HepG2 (cell line): ENCODE results near the gene PCAT7. TPM values are rescaled to one million over a fixed set of nuclear protein-coding genes. Genes with fewer than 3 reads are reported as not detected.
A peak's percentile ranks its signal among the peaks of the same experiment; 100 is the strongest.
"Not testable (repeated sequence)": the region's sequence is repeated elsewhere in the genome, so short reads cannot be mapped to it uniquely, and the experiment has no call there.

Experiments used
- ATAC-seq: fragments of 200-7000 bp; cut with Tn5 transposase; 3 replicates; pipeline ENCODE4 v1.9.1; 2020; ENCODE audit warnings: mild to moderate bottlenecking, moderate library complexity
- BruUV-seq: library from RNA; stranded (reverse); fragments of 400-500 nt; replicated peaks from 2 replicates; lab custom pipeline; 2021; lab: Mats Ljungman, UMichigan
- CTCF ChIA-PET: fragments of 300-600 bp; formaldehyde crosslinking; extraction: SDS; loops from one replicate; lab custom pipeline; 2021; ENCODE audit warnings: low total read pairs, inconsistent platforms, low intra/inter-chr PET ratio; lab: Yijun Ruan, JAX
- POLR2A ChIA-PET: fragments of 350-600 bp; sonication (Branson Sonifier 250); formaldehyde crosslinking; loops from one replicate; lab custom pipeline; 2020; ENCODE audit warnings: antibody characterized with exemption, inconsistent platforms; lab: Yijun Ruan, JAX
- DNase-seq: peaks from one replicate; pipeline ENCODE4 v3.0.0-alpha.2; 2015; ENCODE audit warnings: low spot score
- FAIRE-seq: peaks from 3 replicates; lab custom pipeline; 2011; peaks lifted over from hg19 to GRCh38; lab: Jason Lieb, UNC
- H2AFZ ChIP-seq: one replicate; pipeline ENCODE4 v1.6.1; 2011; ENCODE audit warnings: low read length, inconsistent platforms
- H3K27ac ChIP-seq: fragments of 300-600 bp; 3 replicates; pipeline ENCODE4 v1.8.0; 2011; ENCODE audit warnings: mixed run types, mild to moderate bottlenecking, mixed read lengths, low read length, inconsistent platforms; ENCODE audit not compliant: insufficient read depth; ENCODE audit errors: extremely low read length
- H3K27me3 ChIP-seq, 2 experiments: fragments of 200-600 bp in 1 of 2; 2 replicates in 1 of 2; 3 replicates in 1 of 2; pipeline versions ENCODE4 v1.6.0 to v1.8.0; 2011; ENCODE audit warnings: low read length in 2 of 2, mild to moderate bottlenecking in 2 of 2, moderate library complexity in 2 of 2, inconsistent platforms in 1 of 2; ENCODE audit not compliant: insufficient read depth in 2 of 2, control insufficient read depth in 1 of 2
- H3K36me3 ChIP-seq, 2 experiments: fragments of 200-600 bp in 1 of 2; replicated peaks in 1 of 2; 2 replicates in 1 of 2; 3 replicates in 1 of 2; pipeline versions ENCODE4 v1.5.1 to v1.8.0; 2011; ENCODE audit warnings: low read length in 2 of 2, inconsistent platforms in 1 of 2; ENCODE audit not compliant: insufficient read depth in 2 of 2, control insufficient read depth in 1 of 2
- H3K4me1 ChIP-seq: 2 replicates; pipeline ENCODE4 v1.5.1; 2012; ENCODE audit warnings: low read length, inconsistent platforms; ENCODE audit not compliant: insufficient read depth
- H3K4me2 ChIP-seq: 2 replicates; pipeline ENCODE4 v1.6.0; 2011; ENCODE audit warnings: low read depth, low read length, inconsistent platforms
- H3K4me3 ChIP-seq, 3 experiments: fragments of 200-600 bp in 1 of 3; sonication (generic), shearing (Covaris generic) in 1 of 3; replicated peaks in 1 of 3; 2 replicates each; pipeline ENCODE4 v1.5.1; 2011 to 2016; ENCODE audit warnings: low read length in 3 of 3, inconsistent platforms in 2 of 3, low read depth in 2 of 3, mild to moderate bottlenecking in 2 of 3, control low read depth in 1 of 3, mixed read lengths in 1 of 3; ENCODE audit not compliant: insufficient read depth in 1 of 3
- H3K79me2 ChIP-seq: one replicate; pipeline ENCODE4 v1.6.1; 2011; ENCODE audit warnings: low read length, inconsistent platforms; ENCODE audit not compliant: insufficient read depth
- H3K9ac ChIP-seq: 2 replicates; pipeline ENCODE4 v1.6.0; 2011; ENCODE audit warnings: mild to moderate bottlenecking, low read depth, low read length, inconsistent platforms; ENCODE audit not compliant: insufficient read depth
- H3K9me3 ChIP-seq: 2 replicates; pipeline ENCODE4 v1.5.1; 2012; ENCODE audit warnings: mild to moderate bottlenecking, low read length
- H4K20me1 ChIP-seq: 2 replicates; pipeline ENCODE4 v1.6.0; 2011; ENCODE audit warnings: inconsistent platforms, mild to moderate bottlenecking, low read length, moderate library complexity; ENCODE audit not compliant: insufficient read depth
- BCL6 ChIP-seq: IDR thresholded peaks from 2 replicates; pipeline ENCODE4 v1.6.1; 2016; ENCODE audit warnings: missing genetic modification reagents, missing compliant biosample characterization
- ELF4 ChIP-seq: sonication (generic); formaldehyde crosslinking; IDR thresholded peaks from 2 replicates; pipeline ENCODE4 v1.5.0; 2020; ENCODE audit warnings: missing genetic modification reagents, mild to moderate bottlenecking, moderate library complexity, borderline replicate concordance
- MTA1 ChIP-seq: sonication (generic); formaldehyde crosslinking; IDR thresholded peaks from 2 replicates; pipeline ENCODE4 v1.4.0; 2020; ENCODE audit warnings: missing genetic modification reagents, mild to moderate bottlenecking, borderline replicate concordance
- ZNF749 ChIP-seq: sonication (generic); formaldehyde crosslinking; IDR thresholded peaks from 2 replicates; pipeline ENCODE4 v1.8.0; 2022; ENCODE audit warnings: mild to moderate bottlenecking, missing genetic modification reagents, moderate library complexity, borderline replicate concordance
- ZSCAN12 ChIP-seq: sonication (generic); formaldehyde crosslinking; IDR thresholded peaks from 2 replicates; pipeline ENCODE4 v1.9.0; 2021; ENCODE audit warnings: mild to moderate bottlenecking, missing genetic modification reagents
- WGBS: methylation state at CpG from one replicate; pipeline ENCODE4 v1.1.6; 2017; ENCODE audit warnings: low lambda C conversion rate; 5-methylcytosine and 5-hydroxymethylcytosine counted together
- in situ Hi-C: cut with HindIII; loops from 2 replicates; pipeline ENCODE4 v1.10.0; 2017; ENCODE audit warnings: low pct_unique_long_range_greater_than_20kb; ENCODE audit not compliant: extremely low pct_ligation_motif_present
- intact Hi-C: fragments of 100-400 bp; cut with micrococcal nuclease; formaldehyde crosslinking; loops from one replicate; pipeline ENCODE4 v1.10.0; 2022; ENCODE audit not compliant: unreplicated experiment
- polyA plus RNA-seq, 8 experiments: library from polyadenylated mRNA; depleted of rRNA in 3 of 8; stranded (reverse) in 7 of 8; unstranded in 1 of 8; fragments of >200 nt; fragmentation: Illumina TruSeq in 4 of 8; extraction: Trizol in 4 of 8; gene quantifications; 2 replicates each; pipeline versions ENCODE4 v1.2.1 to v1.2.3, GENCODE V29; 2011 to 2016; ENCODE audit warnings: low read depth in 4 of 8, missing spikeins in 1 of 8, mixed read lengths in 1 of 8; ENCODE audit not compliant: insufficient read depth in 1 of 8
- total RNA-seq, 5 experiments: library from RNA; depleted of rRNA; stranded (reverse); fragments of >200 nt; fragmentation: Illumina TruSeq; extraction: Trizol; gene quantifications; 2 replicates each; pipeline ENCODE4 v1.2.3, GENCODE V29; 2016; ENCODE audit warnings: low read depth in 1 of 5

The PCAT7 gene
- total and polyA plus RNA-seq, 2 of the 13 experiments (the other 11 are each of a cell fraction or from before 2014, with no cell fraction given): 2.3 to 3.9 TPM

DNA sequence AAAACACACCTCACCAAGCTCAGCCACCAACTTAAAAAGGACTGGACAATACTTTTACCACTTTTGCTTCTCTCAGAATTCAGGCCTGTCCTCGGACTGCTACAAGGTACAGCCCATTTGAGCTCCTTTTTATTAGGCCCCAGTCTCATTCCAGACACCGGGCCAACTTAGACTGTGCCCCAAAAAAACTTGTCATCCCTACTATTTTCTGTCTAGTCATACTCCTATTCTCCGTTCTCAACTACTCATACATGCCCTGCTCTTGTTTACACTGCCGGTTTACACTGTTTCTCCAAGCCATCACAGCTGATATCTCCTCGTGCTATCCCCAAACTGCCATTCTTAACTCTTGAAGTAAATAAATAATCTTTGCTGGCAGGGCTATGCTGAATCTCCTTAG is 10.5 kb upstream of the PCAT7 start:
- H3K4me1 ChIP-seq, H3K9ac ChIP-seq, in situ Hi-C loops, H3K9me3 ChIP-seq, BruUV-seq, H3K79me2 ChIP-seq, H4K20me1 ChIP-seq, ATAC-seq, H3K36me3 ChIP-seq, H3K27me3 ChIP-seq, H3K4me2 ChIP-seq, CTCF ChIA-PET, H3K4me3 ChIP-seq, FAIRE-seq, intact Hi-C loops, DNase-seq, H3K27ac ChIP-seq, H2AFZ ChIP-seq, POLR2A ChIA-PET: not testable (repeated sequence)
- 86% methylated on average over 5 of the region's 5 CpGs for WGBS

DNA sequence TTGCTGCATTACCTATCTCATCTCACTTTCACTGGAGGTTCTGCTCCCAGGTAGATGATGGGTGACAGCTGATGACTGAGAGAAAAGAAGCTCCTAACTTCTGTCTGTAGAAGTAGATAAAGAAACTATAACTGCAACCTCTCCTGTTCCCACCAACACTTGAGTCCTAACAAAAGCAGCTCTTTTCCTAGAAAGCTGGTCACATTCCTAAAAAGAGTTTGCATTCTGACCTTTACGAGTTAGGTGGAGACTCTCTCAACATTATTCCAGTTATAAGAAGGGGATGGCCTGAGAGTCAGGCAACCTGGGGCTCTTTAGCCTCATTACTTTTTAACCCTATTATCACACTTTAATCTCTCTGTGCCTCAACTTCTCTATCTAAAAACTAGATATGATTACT is 8.9 kb upstream of the PCAT7 start:
- DNase-seq: no peak
- Histone ChIP-seq H3K9me3 (no peaks in the 10 kb centered on the region), H2AFZ (no peak overlapping the region), H3K4me2 (no peak overlapping the region), H3K27me3 (no peaks in the 10 kb centered on the region), H3K79me2 (no peaks in the 10 kb centered on the region), H3K36me3 (peaks cover 0 to 8% of the 10 kb centered on the region in 2 experiments; a peak in 2 of 5 replicates), H4K20me1 (no peaks in the 10 kb centered on the region), H3K27ac (no peak overlapping the region), H3K9ac (no peak overlapping the region), H3K4me3 (no peak overlapping the region), H3K4me1 (no peaks in the 10 kb centered on the region)
- CTCF ChIA-PET: no interaction called here
- intact Hi-C loops (no loop called here), in situ Hi-C loops (no loop called here)
- WGBS: 83% methylated on average over 1 of the region's 1 CpG
- ATAC-seq: no peak
- no TSS peak for BruUV-seq
- TF ChIP-seq MTA1 (CRISPR knock-in tag): no peak
- TF ChIP-seq ZSCAN12: no peak
- TF ChIP-seq ELF4: no peak
- TF ChIP-seq ZNF749 (CRISPR knock-in tag): no peak
- peak; percentile 75 for TF ChIP-seq BCL6 (CRISPR knock-in tag)
- no peak for FAIRE-seq
- POLR2A ChIA-PET: no interaction called here
